Upper lobe of right lung (tissue), 1 donor: Measurements from ENCODE around the gene TYSND1. TPM values are rescaled to one million over a fixed set of nuclear protein-coding genes. Genes with fewer than 3 reads are reported as not detected.

Experiments used
- ATAC-seq: fragments of 200-7000 bp; cut with Tn5 transposase; one replicate; pipeline ENCODE4 v1.9.1; 2020; ENCODE audit warnings: mild to moderate bottlenecking, moderate library complexity
- DNase-seq: peaks from one replicate; pipeline ENCODE4 v3.0.0-alpha.2; 2020
- H3K27ac ChIP-seq: fragments of 200-600 bp; one replicate; pipeline ENCODE4 v1.8.0; 2022
- H3K27me3 ChIP-seq: fragments of 200-600 bp; one replicate; pipeline ENCODE4 v1.8.0; 2022; ENCODE audit warnings: mild to moderate bottlenecking
- H3K36me3 ChIP-seq: fragments of 200-600 bp; one replicate; pipeline ENCODE4 v1.8.0; 2022
- H3K4me1 ChIP-seq: fragments of 200-600 bp; one replicate; pipeline ENCODE4 v1.8.0; 2022
- H3K4me3 ChIP-seq: fragments of 200-600 bp; one replicate; pipeline ENCODE4 v1.8.0; 2022; ENCODE audit warnings: mild to moderate bottlenecking
- H3K9me3 ChIP-seq: fragments of 200-600 bp; one replicate; pipeline ENCODE4 v1.8.0; 2022
- intact Hi-C: fragments of 100-400 bp; cut with DNase I; formaldehyde crosslinking; loops from one replicate; pipeline ENCODE4 v1.11.0; 2022
- total RNA-seq: library from RNA; stranded (reverse); fragmentation: NEBNext Ultra II Directional; extraction: Animal tissue kit (Norgen Biotek cat#: 25700); gene quantifications from one replicate; pipeline ENCODE4 v1.2.1, GENCODE V29; 2021
- TF ChIP-seq, protein P1 (sequence below): fragments of 200-600 bp; IDR thresholded peaks from one replicate; pipeline ENCODE4 v1.8.0; 2022; ENCODE audit warnings: antibody characterized with exemption
- donor health status: DM: no; HTN: yes; CAD: no; lungs with severe emphysema.

Gene TYSND1
- total RNA-seq, 1 donor from 2014 or later, result 12.5 TPM

DNA sequence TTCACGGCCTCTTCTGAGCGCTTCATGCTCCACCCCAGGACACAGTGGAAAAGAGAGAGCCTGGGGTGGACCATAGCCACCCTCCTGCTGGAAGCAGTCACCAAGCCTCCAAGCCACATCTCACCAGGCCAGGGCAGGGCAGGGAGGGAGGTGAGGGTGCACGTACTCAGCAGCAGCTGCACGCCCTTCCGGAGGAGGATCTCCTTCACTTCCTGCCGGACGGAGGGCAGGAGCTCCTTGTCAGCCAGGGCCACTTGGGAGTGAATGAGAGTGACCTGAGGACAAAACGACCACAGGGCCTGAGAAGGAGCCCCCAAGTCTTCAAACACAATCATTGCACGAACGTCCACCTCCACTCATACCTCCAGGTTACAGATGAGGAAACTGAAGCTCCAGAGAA lies 28.9 kb downstream of the TYSND1 start:
- H3K9me3 ChIP-seq, result no peaks in the 10 kb centered on the region
- no peak for ATAC-seq
- no peak overlapping the region for H3K27ac ChIP-seq
- DNase-seq, result no peak
- H3K36me3 ChIP-seq, result peaks cover 43% of the 10 kb centered on the region
- no peaks in the 10 kb centered on the region for H3K4me1 ChIP-seq
- no peak overlapping the region for H3K4me3 ChIP-seq
- H3K27me3 ChIP-seq, result no peaks in the 10 kb centered on the region
- TF ChIP-seq, protein P1, sequence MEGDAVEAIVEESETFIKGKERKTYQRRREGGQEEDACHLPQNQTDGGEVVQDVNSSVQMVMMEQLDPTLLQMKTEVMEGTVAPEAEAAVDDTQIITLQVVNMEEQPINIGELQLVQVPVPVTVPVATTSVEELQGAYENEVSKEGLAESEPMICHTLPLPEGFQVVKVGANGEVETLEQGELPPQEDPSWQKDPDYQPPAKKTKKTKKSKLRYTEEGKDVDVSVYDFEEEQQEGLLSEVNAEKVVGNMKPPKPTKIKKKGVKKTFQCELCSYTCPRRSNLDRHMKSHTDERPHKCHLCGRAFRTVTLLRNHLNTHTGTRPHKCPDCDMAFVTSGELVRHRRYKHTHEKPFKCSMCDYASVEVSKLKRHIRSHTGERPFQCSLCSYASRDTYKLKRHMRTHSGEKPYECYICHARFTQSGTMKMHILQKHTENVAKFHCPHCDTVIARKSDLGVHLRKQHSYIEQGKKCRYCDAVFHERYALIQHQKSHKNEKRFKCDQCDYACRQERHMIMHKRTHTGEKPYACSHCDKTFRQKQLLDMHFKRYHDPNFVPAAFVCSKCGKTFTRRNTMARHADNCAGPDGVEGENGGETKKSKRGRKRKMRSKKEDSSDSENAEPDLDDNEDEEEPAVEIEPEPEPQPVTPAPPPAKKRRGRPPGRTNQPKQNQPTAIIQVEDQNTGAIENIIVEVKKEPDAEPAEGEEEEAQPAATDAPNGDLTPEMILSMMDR, result no peak
- intact Hi-C loops, result no loop called here

DNA sequence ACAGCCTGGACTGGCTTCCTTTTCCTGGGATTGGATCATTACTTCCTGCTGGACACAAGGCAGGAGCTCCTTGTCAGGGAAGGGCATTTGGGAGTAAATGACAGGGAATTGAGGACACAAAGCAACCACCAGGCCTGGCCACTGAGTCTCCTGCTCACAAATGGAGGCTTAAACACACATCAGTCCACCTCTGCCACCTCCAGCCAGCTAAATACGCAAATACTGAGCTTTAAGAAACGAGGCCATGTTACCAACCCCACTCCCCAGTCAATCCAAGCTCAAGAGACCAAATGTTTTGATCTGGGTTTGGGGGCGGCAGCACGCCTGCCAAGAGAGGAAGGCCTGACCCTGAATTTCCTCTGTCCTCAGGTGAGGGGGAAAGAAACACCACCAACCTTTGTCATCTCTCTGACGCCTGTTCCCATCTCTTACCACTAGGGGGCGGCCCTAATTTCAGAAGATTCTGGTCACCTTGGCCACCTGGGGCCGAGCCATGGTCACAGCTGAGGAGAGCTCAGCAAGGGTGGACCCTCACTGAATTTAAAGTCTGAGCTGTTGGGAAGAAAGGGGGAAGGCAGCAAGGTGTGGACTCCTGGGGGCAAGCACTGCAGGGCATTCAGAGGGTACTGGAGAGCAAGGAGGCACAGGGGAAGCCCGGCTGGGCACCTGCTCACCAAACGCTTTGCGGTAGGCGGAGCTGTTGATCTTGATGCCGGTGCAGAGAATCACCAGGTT lies 30.4 kb downstream of the TYSND1 start:
- ATAC-seq, result peak; percentile 85
- intact Hi-C loops, result no loop called here
- no peak for DNase-seq
- TF ChIP-seq, protein P1, result peak; percentile 89
- Histone ChIP-seq H3K27me3 (no peaks in the 10 kb centered on the region), H3K4me1 (no peaks in the 10 kb centered on the region), H3K27ac (no peak overlapping the region), H3K4me3 (no peak overlapping the region), H3K9me3 (no peaks in the 10 kb centered on the region), H3K36me3 (peaks cover 57% of the 10 kb centered on the region)

DNA sequence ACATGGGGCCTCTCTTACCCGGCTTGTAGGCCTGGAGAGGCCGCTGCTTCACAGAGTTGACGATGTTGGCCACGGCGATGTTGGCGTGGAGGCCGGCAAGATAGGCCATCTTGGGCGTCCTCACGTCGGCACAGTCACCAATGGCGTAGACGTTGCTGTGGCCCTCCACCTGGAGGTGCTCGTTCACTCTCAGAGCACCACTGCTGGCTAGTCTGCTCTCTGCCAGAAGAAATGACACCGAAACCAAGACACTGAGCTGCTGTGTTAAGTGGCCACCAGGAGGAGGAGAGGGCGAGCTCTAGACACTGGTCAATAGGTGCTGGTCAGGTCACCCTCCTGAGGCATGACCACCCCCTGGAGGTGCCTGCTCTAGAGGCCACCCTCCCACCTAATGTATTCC lies 31.6 kb downstream of the TYSND1 start:
- Histone ChIP-seq H3K9me3 (no peaks in the 10 kb centered on the region), H3K36me3 (peaks cover 61% of the 10 kb centered on the region), H3K27ac (no peak overlapping the region), H3K4me3 (no peak overlapping the region), H3K4me1 (no peaks in the 10 kb centered on the region), H3K27me3 (no peaks in the 10 kb centered on the region)
- intact Hi-C loops, result no loop called here
- TF ChIP-seq, protein P1, result no peak
- DNase-seq (no peak), ATAC-seq (no peak)

DNA sequence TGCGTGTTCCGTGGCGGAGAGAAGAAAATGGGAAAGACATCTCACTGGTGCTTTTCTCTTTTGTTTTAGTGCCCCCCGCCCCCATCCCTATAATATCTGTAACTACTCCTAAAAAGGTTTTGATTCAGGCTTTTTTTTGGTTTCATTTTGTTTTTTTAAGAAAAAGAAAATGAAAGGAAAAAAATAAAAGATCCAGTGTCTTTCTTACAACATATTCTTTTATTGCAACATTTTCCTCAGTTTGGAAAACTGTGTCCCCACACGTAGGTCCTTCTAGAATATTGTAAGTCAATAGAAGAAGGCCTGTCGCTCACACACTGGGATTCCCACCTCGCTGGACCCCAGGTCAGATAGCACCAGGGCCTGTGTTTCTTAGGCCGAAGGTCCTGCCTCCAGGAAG lies 34.4 kb downstream of the TYSND1 start:
- intact Hi-C loops, result no loop called here
- H3K36me3 ChIP-seq, result peaks cover 59% of the 10 kb centered on the region
- no peak for ATAC-seq

DNA sequence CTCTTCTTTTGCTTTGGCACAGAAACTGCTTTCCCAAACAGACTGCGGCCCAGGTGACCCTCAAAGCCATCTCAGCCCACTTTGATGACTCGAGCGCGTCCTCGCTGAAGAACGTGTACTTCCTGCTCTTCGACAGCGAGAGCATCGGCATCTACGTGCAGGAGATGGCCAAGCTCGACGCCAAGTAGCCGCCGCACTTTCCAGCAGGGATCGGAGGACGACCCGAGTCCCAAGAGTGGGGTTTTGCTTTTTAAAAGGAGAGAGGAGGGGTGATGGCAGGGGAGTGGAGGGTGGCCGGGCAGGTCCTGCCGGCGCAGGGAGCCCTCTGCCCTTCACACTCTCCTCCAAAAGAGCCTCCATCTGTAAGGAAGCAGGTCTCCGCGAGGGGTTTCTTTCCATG lies 35.0 kb downstream of the TYSND1 start:
- ATAC-seq (no peak), DNase-seq (no peak)
- no peaks in the 10 kb centered on the region for H3K9me3 ChIP-seq
- H3K27me3 ChIP-seq, result no peaks in the 10 kb centered on the region
- TF ChIP-seq, protein P1, result no peak
- H3K36me3 ChIP-seq, result peaks cover 59% of the 10 kb centered on the region
- intact Hi-C loops, result no loop called here
- H3K4me3 ChIP-seq, result no peak overlapping the region
- no peaks in the 10 kb centered on the region for H3K4me1 ChIP-seq
- H3K27ac ChIP-seq, result no peak overlapping the region

More for the DNA sequence above, 34.4 kb downstream of the TYSND1 start:
- TF ChIP-seq, protein P1, result no peak
- H3K27ac ChIP-seq, result no peak overlapping the region
- no peak for DNase-seq
- H3K4me1 ChIP-seq, result no peaks in the 10 kb centered on the region
- H3K4me3 ChIP-seq, result no peak overlapping the region
- no peaks in the 10 kb centered on the region for H3K9me3 ChIP-seq
- no peaks in the 10 kb centered on the region for H3K27me3 ChIP-seq
